K562 (cell line): ENCODE data around the gene STARD13. TPM values are rescaled to one million over a fixed set of nuclear protein-coding genes. Genes with fewer than 3 reads are reported as not detected.

Source experiments
- ATAC-seq: fragments of 200-7000 bp; cut with Tn5 transposase; 3 replicates; pipeline ENCODE4 v1.9.1; 2020; ENCODE audit warnings: moderate library complexity
- BruUV-seq: library from RNA; stranded (reverse); fragments of 400-500 nt; replicated peaks from 2 replicates; lab custom pipeline; 2021; lab: Mats Ljungman, UMichigan
- CTCF ChIA-PET: fragments of 300-600 bp; formaldehyde crosslinking; extraction: SDS; loops from one replicate; lab custom pipeline; 2021; ENCODE audit warnings: low intra/inter-chr PET ratio; lab: Yijun Ruan, JAX
- POLR2A ChIA-PET: fragments of 300-600, 350-650 bp; sonication (Branson Sonifier 250); formaldehyde crosslinking; extraction: SDS; loops from one replicate; lab custom pipeline; 2021; ENCODE audit warnings: antibody characterized with exemption, inconsistent platforms; lab: Yijun Ruan, JAX
- DNase-seq, 4 experiments: peaks; one replicate each; pipeline versions ENCODE4 v3.0.0 to v3.0.0-alpha.2; 2011 to 2018; ENCODE audit warnings: low spot score in 3 of 4, mixed read lengths in 3 of 4; ENCODE audit errors: extremely low read depth in 1 of 4
- FAIRE-seq: peaks from 2 replicates; lab custom pipeline; 2011; peaks lifted over from hg19 to GRCh38; lab: Jason Lieb, UNC
- H2AFZ ChIP-seq: 2 replicates; pipeline ENCODE4 v1.6.0; 2011; ENCODE audit warnings: low read depth, low read length, control low read depth, inconsistent platforms
- H3K27ac ChIP-seq: fragments of 200-600 bp; 3 replicates; pipeline ENCODE4 v1.8.0; 2011; ENCODE audit warnings: low read depth, mild to moderate bottlenecking, control low read depth, inconsistent platforms, low read length, moderate library complexity, mixed read lengths; ENCODE audit errors: extremely low read depth
- H3K27me3 ChIP-seq, 2 experiments: fragments of 300-600 bp in 1 of 2; 2 replicates in 1 of 2; 3 replicates in 1 of 2; pipeline versions ENCODE4 v1.6.0 to v1.8.0; 2011; ENCODE audit warnings: inconsistent platforms in 2 of 2, low read length in 2 of 2, mild to moderate bottlenecking in 1 of 2, mixed read lengths in 1 of 2, moderate library complexity in 1 of 2; ENCODE audit not compliant: control insufficient read depth in 2 of 2, insufficient read depth in 2 of 2
- H3K36me3 ChIP-seq: fragments of 300-600 bp; 3 replicates; pipeline ENCODE4 v1.8.0; 2011; ENCODE audit warnings: mild to moderate bottlenecking, low read length, inconsistent platforms; ENCODE audit not compliant: control insufficient read depth, insufficient read depth
- H3K4me1 ChIP-seq, 2 experiments: fragments of 200-600 bp in 1 of 2; replicated peaks in 1 of 2; 2 replicates in 1 of 2; 3 replicates in 1 of 2; pipeline versions ENCODE4 v1.5.1 to v1.8.0; 2011; ENCODE audit warnings: inconsistent platforms in 2 of 2, low read length in 2 of 2, mild to moderate bottlenecking in 1 of 2, mixed read lengths in 1 of 2, moderate library complexity in 1 of 2; ENCODE audit not compliant: control insufficient read depth in 2 of 2, insufficient read depth in 2 of 2
- H3K4me2 ChIP-seq: 2 replicates; pipeline ENCODE4 v1.6.1; 2011; ENCODE audit warnings: low read length, control low read depth, inconsistent platforms, mixed read lengths; ENCODE audit not compliant: insufficient read depth
- H3K4me3 ChIP-seq: fragments of 200-600 bp; sonication (generic), shearing (Covaris generic); 2 replicates; pipeline ENCODE4 v1.5.1; 2016; ENCODE audit warnings: control low read depth, inconsistent platforms
- H3K79me2 ChIP-seq: fragments of 200-600 bp; 3 replicates; pipeline ENCODE4 v1.8.0; 2011; ENCODE audit warnings: low read length, inconsistent platforms; ENCODE audit not compliant: control insufficient read depth, insufficient read depth
- H3K9ac ChIP-seq, 2 experiments: 2 replicates each; pipeline versions ENCODE4 v1.6.0 to v1.6.1; 2011; ENCODE audit warnings: low read depth in 2 of 2, low read length in 2 of 2, control low read depth in 1 of 2, inconsistent platforms in 1 of 2, mild to moderate bottlenecking in 1 of 2, mixed read lengths in 1 of 2; ENCODE audit not compliant: insufficient read depth in 1 of 2
- H3K9me1 ChIP-seq: one replicate; pipeline ENCODE4 v1.6.0; 2011; ENCODE audit warnings: inconsistent platforms, mild to moderate bottlenecking, low read length, moderate library complexity; ENCODE audit not compliant: control insufficient read depth, insufficient read depth
- H3K9me3 ChIP-seq: replicated peaks from 2 replicates; pipeline ENCODE4 v1.5.1; 2011; ENCODE audit warnings: low read depth, low read length, inconsistent platforms; ENCODE audit not compliant: control insufficient read depth, insufficient read depth
- H4K20me1 ChIP-seq: replicated peaks from 2 replicates; pipeline ENCODE4 v1.6.1; 2011; ENCODE audit warnings: low read length, inconsistent platforms, mixed read lengths; ENCODE audit not compliant: control insufficient read depth, insufficient read depth
- CAMTA2 ChIP-seq: fragments of 250-450 bp; sonication (Bioruptor Pico); conservative IDR thresholded peaks from 2 replicates; pipeline ENCODE4 v1.5.1; 2022
- FOSL1 ChIP-seq: fragments of 200-800 bp; sonication (Bioruptor generic); conservative IDR thresholded peaks from 2 replicates; pipeline ENCODE4 v1.6.1; 2016; ENCODE audit warnings: missing genetic modification characterization, missing compliant biosample characterization
- HINFP ChIP-seq: fragments of 450-650 bp; conservative IDR thresholded peaks from 2 replicates; pipeline ENCODE4 v1.6.1; 2016; ENCODE audit warnings: missing genetic modification characterization, low read depth, mild to moderate bottlenecking, control low read depth, missing compliant biosample characterization
- IFI16 ChIP-seq: fragments of 250-450 bp; sonication (Bioruptor Pico); IDR thresholded peaks from 2 replicates; pipeline ENCODE4 v2.1.2; 2022; ENCODE audit warnings: mild to moderate bottlenecking, inconsistent platforms
- MCM7 ChIP-seq, 2 experiments: fragments of 450-650 bp; IDR thresholded peaks; 2 replicates each; pipeline ENCODE4 v1.6.1; 2016 to 2018
- PTTG1 ChIP-seq: fragments of 450-650 bp; IDR thresholded peaks from 2 replicates; pipeline ENCODE4 v1.6.1; 2016; ENCODE audit warnings: low read depth, mild to moderate bottlenecking, missing genetic modification characterization, missing compliant biosample characterization
- SMARCA5 ChIP-seq: fragments of 450-650 bp; IDR thresholded peaks from 2 replicates; pipeline ENCODE4 v1.6.1; 2016
- WGBS: fragments of 100-300 bp; shearing (Covaris generic); methylation state at CpG from one replicate; pipeline ENCODE4 v1.1.6; 2016; ENCODE audit warnings: low coverage, mixed read lengths; ENCODE audit not compliant: insufficient coverage; ENCODE audit errors: missing lambda C conversion rate; 5-methylcytosine and 5-hydroxymethylcytosine counted together
- in situ Hi-C: fragments of 300-500 bp; cut with MboI; formaldehyde crosslinking; loops from 4 replicates; pipeline ENCODE4 v1.15.0; 2018; ENCODE audit warnings: inconsistent platforms, mixed read lengths
- intact Hi-C: fragments of 100-400 bp; cut with micrococcal nuclease; formaldehyde crosslinking; loops from 2 replicates; pipeline ENCODE4 v1.14.2; 2022
- polyA plus RNA-seq, 8 experiments: library from polyadenylated mRNA; depleted of rRNA in 4 of 8; stranded (reverse) in 5 of 8; unstranded in 3 of 8; fragments of >200 nt; fragmentation: Nextera tagmentation in 2 of 8; fragmentation: Illumina TruSeq in 1 of 8; extraction: Ambion mirVana in 2 of 8; extraction: Trizol in 1 of 8; gene quantifications; 2 replicates each; pipeline versions ENCODE4 v1.2.1 to v1.2.3, GENCODE V29; 2011 to 2014; ENCODE audit warnings: inconsistent platforms in 1 of 8, missing spikeins in 1 of 8
- total RNA-seq, 7 experiments: library from RNA; depleted of rRNA in 6 of 7; stranded (reverse); fragments of >200 nt in 6 of 7; fragmentation: Illumina TruSeq in 2 of 7; extraction: Trizol in 2 of 7; gene quantifications; 2 replicates each; pipeline versions ENCODE4 v1.2.1 to v1.2.3, GENCODE V29; 2011 to 2021; ENCODE audit warnings: low replicate concordance in 1 of 7
- TF ChIP-seq, protein P1 (sequence below): sonication (generic); formaldehyde crosslinking; IDR thresholded peaks from 2 replicates; pipeline ENCODE4 v1.8.0; 2022; ENCODE audit warnings: mild to moderate bottlenecking, missing genetic modification reagents

STARD13 gene
- total and polyA plus RNA-seq, 9 of the 15 experiments (the other 6 are each of a cell fraction or from before 2014, with no cell fraction given) = 0.11 TPM; not detected in 8

DNA sequence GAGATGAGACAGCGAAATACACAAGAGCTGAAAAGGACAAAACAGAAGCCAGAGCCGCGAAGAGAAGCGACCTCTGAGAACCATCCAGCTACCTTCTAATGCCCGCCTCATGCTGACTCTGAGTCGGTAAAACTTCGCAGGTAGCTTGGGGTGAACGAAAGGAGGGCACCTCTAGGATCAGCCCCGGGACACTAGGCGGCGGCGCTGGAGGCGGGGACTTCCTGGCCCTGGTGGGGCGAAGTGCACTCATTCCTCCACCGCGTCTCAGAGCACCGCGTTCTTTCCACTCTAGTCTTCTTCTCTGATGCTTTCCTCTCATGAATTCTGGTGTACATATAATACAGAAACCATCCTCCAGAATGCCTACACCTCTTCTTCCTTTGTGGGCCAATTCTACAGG is 219.2 kb downstream of the STARD13 start (continued):
- no peak for TF ChIP-seq PTTG1 (tag)
- no peak for TF ChIP-seq CAMTA2
- TF ChIP-seq FOSL1 = no peak
- no peak for TF ChIP-seq HINFP (tag)
- TF ChIP-seq SMARCA5 = no peak
- TF ChIP-seq, protein P1, sequence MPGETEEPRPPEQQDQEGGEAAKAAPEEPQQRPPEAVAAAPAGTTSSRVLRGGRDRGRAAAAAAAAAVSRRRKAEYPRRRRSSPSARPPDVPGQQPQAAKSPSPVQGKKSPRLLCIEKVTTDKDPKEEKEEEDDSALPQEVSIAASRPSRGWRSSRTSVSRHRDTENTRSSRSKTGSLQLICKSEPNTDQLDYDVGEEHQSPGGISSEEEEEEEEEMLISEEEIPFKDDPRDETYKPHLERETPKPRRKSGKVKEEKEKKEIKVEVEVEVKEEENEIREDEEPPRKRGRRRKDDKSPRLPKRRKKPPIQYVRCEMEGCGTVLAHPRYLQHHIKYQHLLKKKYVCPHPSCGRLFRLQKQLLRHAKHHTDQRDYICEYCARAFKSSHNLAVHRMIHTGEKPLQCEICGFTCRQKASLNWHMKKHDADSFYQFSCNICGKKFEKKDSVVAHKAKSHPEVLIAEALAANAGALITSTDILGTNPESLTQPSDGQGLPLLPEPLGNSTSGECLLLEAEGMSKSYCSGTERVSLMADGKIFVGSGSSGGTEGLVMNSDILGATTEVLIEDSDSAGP = no peak
- TF ChIP-seq MCM7 (IDR thresholded peaks at IDR 0.05) = no peak

DNA sequence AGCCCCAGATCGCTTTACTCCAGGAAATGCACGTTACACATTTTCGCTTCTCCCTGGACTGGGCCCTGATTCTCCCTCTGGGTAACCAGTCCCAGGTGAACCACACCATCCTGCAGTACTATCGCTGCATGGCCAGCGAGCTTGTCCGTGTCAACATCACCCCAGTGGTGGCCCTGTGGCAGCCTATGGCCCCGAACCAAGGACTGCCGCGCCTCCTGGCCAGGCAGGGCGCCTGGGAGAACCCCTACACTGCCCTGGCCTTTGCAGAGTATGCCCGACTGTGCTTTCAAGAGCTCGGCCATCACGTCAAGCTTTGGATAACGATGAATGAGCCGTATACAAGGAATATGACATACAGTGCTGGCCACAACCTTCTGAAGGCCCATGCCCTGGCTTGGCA is 224.7 kb downstream of the STARD13 start:
- Histone ChIP-seq H3K9me1 (no peaks in the 10 kb centered on the region), H3K27me3 (peaks cover 0 to 9% of the 10 kb centered on the region in 2 experiments; a peak in 2 of 5 replicates), H3K4me3 (no peak overlapping the region), H4K20me1 (no peaks in the 10 kb centered on the region), H2AFZ (no peak overlapping the region), H3K27ac (no peak overlapping the region), H3K36me3 (no peaks in the 10 kb centered on the region), H3K79me2 (no peaks in the 10 kb centered on the region), H3K4me2 (no peak overlapping the region), H3K9me3 (no peaks in the 10 kb centered on the region), H3K9ac (no peak overlapping the region), H3K4me1 (no peaks in the 10 kb centered on the region)
- FAIRE-seq (no peak), DNase-seq (no peak), ATAC-seq (no peak)
- ChIA-PET CTCF (no interaction called here), POLR2A (no interaction called here)
- in situ Hi-C loops (no loop called here), intact Hi-C loops (loop anchor here (10.0 kb wide), 1 partner anchor 484 kb away; no protein-coding TSS in a partner anchor)
- no TSS peak for BruUV-seq
- under 1% methylated on average over 15 of the region's 15 CpGs for WGBS
- TF ChIP-seq IFI16 (CRISPR knock-in tag) = no peak
